Measurements from ENCODE around the gene PRTFDC1.
"Not testable (repeated sequence)": the region's sequence is repeated elsewhere in the genome, so short reads cannot be mapped to it uniquely, and the experiment has no call there.

Gene PRTFDC1

GRCh38 chr10:24958721-24959381 lies 6.4 kb upstream of the PRTFDC1 start:
- peak overlapping the region; percentile 7 for H3K4me3 ChIP-seq (ENCODE audit: control insufficient read depth, low read depth, low read length)
- TF ChIP-seq, protein P1, sequence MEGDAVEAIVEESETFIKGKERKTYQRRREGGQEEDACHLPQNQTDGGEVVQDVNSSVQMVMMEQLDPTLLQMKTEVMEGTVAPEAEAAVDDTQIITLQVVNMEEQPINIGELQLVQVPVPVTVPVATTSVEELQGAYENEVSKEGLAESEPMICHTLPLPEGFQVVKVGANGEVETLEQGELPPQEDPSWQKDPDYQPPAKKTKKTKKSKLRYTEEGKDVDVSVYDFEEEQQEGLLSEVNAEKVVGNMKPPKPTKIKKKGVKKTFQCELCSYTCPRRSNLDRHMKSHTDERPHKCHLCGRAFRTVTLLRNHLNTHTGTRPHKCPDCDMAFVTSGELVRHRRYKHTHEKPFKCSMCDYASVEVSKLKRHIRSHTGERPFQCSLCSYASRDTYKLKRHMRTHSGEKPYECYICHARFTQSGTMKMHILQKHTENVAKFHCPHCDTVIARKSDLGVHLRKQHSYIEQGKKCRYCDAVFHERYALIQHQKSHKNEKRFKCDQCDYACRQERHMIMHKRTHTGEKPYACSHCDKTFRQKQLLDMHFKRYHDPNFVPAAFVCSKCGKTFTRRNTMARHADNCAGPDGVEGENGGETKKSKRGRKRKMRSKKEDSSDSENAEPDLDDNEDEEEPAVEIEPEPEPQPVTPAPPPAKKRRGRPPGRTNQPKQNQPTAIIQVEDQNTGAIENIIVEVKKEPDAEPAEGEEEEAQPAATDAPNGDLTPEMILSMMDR (conservative IDR thresholded peaks at IDR 0.05; ENCODE audit: control insufficient read depth, insufficient read depth, low read depth, low read length), result no peak
- peak; percentile 98 for DNase-seq (ENCODE audit: low read depth)

GRCh38 chr10:24958091-24958720 lies 5.8 kb upstream of the PRTFDC1 start:
- DNase-seq (ENCODE audit: low read depth), result peak; percentile 98
- TF ChIP-seq, protein P1 (conservative IDR thresholded peaks at IDR 0.05; ENCODE audit: control insufficient read depth, insufficient read depth, low read depth, low read length), result no peak
- H3K4me3 ChIP-seq (ENCODE audit: control insufficient read depth, low read depth, low read length), result no peak overlapping the region

GRCh38 chr10:24957624-24958051 lies 5.2 kb upstream of the PRTFDC1 start:
- DNase-seq (ENCODE audit: low read depth), result peak; percentile 67
- H3K4me3 ChIP-seq (ENCODE audit: control insufficient read depth, low read depth, low read length), result not testable (repeated sequence)

GRCh38 chr10:24953675-24954074 lies 1.3 kb upstream of the PRTFDC1 start:
- TF ChIP-seq, protein P1 (conservative IDR thresholded peaks at IDR 0.05; ENCODE audit: control insufficient read depth, insufficient read depth, low read depth, low read length), result no peak
- H3K4me3 ChIP-seq (ENCODE audit: control insufficient read depth, low read depth, low read length), result peak overlapping the region; percentile 31

GRCh38 chr10:24952707-24953645 lies 570 bp upstream of the PRTFDC1 start:
- H3K4me3 ChIP-seq (ENCODE audit: control insufficient read depth, low read depth, low read length), result peak overlapping the region; percentile 55
- TF ChIP-seq, protein P1 (conservative IDR thresholded peaks at IDR 0.05; ENCODE audit: control insufficient read depth, insufficient read depth, low read depth, low read length), result no peak
- DNase-seq (ENCODE audit: low read depth), result peak; percentile 89

More at GRCh38 chr10:24953675-24954074, 1.3 kb upstream of the PRTFDC1 start:
- peak; percentile 73 for DNase-seq (ENCODE audit: low read depth)

GRCh38 chr10:24951201-24952142 lies 934 bp downstream of the PRTFDC1 start:
- peak overlapping the region; percentile 55 for H3K4me3 ChIP-seq (ENCODE audit: control insufficient read depth, low read depth, low read length)
- peak; percentile 56 for DNase-seq (ENCODE audit: low read depth)
- TF ChIP-seq, protein P1 (conservative IDR thresholded peaks at IDR 0.05; ENCODE audit: control insufficient read depth, insufficient read depth, low read depth, low read length), result no peak
